Activated CD8-positive, alpha-beta memory T cell treated with anti-CD3 and anti-CD28 coated beads for 36 hours (primary cell): Measurements from ENCODE around the gene SPRY4. TPM values are rescaled to one million over a fixed set of nuclear protein-coding genes. Genes with fewer than 3 reads are reported as not detected.
"Not testable (repeated sequence)": the region's sequence is repeated elsewhere in the genome, so short reads cannot be mapped to it uniquely, and the experiment has no call there.

Experiments used
- CTCF ChIA-PET: fragments of 350-600 bp; sonication (Branson Sonifier 250); formaldehyde crosslinking; loops from one replicate; lab custom pipeline; 2021; ENCODE audit warnings: antibody characterized with exemption; lab: Charles Lee
- POLR2A ChIA-PET: fragments of 350-600 bp; sonication (Branson Sonifier 250); formaldehyde crosslinking; loops from one replicate; lab custom pipeline; 2021; ENCODE audit warnings: antibody characterized with exemption; lab: Charles Lee
- total RNA-seq, 2 experiments: library from RNA; stranded (reverse); gene quantifications; one replicate each; pipeline ENCODE4 v1.2.3, GENCODE V29; 2021

SPRY4 gene, protein sequence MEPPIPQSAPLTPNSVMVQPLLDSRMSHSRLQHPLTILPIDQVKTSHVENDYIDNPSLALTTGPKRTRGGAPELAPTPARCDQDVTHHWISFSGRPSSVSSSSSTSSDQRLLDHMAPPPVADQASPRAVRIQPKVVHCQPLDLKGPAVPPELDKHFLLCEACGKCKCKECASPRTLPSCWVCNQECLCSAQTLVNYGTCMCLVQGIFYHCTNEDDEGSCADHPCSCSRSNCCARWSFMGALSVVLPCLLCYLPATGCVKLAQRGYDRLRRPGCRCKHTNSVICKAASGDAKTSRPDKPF
- 1 to 10 TPM; 1.5 to 1.8 TPM for total RNA-seq

DNA sequence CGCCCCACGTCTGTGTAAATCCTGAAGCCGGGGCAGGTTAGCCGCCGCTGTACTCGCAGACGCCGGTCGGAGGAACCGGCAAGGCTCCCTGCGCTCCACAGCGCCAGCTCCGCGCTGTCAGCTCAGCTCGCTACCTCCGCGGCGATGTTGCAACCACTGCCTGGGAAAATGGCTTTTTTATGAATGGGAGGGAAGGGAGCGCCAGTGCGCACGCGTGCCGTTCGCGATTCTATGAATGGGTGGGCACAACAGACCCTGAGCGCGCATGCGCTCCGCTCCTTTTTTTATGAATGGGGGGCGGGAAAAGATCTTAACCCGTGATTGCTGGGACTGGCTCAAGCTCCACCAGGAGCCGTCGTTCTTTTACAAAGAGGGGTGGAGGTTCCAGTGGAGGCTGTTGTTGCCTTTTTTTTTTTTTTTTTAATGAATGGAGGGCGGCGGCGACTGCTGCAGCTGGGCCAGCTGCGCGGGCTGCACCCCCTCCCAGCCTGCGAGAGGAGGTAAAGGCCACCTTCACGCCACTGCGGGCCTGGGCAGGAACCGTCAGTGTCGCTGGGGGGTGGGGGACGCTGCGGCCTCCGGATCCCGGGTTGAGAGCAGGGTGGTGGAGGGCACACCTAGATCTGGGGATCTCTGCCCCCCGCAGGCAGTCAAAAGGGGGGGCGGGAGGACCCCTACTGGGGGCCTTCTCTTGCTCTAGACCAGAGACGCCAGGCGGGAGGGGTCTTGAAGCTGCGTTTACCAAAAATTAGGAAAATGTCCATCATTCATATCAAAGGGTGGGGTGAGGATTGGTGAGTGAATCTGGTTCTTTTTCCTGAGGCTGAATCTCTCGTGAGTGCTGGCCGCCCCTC is at the start of gene SPRY4:
Gene SPRY4 (minus strand): TSS at position 151 of the 854 bp plus-strand sequence. CDS start 9,913 bp downstream, outside the sequence.
- POLR2A ChIA-PET: interaction anchor here (0.6 to 3.5 kb wide), 3 partner anchors 32 to 630 kb away, joined by 3 to 11 read pairs (median 9); no protein-coding TSS in a partner anchor
- CTCF ChIA-PET: interaction anchor here (1.1 to 1.7 kb wide), 2 partner anchors 8 to 224 kb away, joined by 3 to 5 read pairs; no protein-coding TSS in a partner anchor

- POLR2A ChIA-PET: no interaction called here
- CTCF ChIA-PET: no interaction called here
Observed at GRCh38 chr5:142368529-142368928, 43.7 kb upstream of the SPRY4 start.

DNA sequence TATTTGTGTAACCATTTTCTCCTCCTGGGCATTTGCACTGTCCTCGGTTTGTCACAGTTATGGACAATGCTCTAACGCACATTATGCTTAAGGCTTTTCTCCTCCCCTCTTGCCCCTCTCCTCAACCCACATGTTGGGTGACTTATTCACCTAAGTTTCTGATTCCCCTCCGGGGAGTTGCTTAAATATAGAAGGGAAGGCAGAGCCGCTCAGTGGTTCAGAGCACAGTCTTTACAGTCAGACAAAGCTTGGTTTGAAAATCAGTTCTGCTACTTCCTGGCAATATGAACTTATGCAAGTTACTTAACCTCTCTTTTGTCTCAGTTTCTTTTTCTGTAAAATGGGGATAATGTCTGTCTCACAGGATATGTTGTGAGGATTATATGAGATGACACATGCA is 41.2 kb upstream of the SPRY4 start:
- CTCF ChIA-PET: no interaction called here
- POLR2A ChIA-PET: no interaction called here

- ChIA-PET CTCF (no interaction called here), POLR2A (no interaction called here)
Observed at GRCh38 chr5:142364251-142365145, 39.7 kb upstream of the SPRY4 start.

GRCh38 chr5:142363619-142363963 is 38.8 kb upstream of the SPRY4 start:
- POLR2A ChIA-PET: interaction anchor here (0.6 kb wide), 1 partner anchor 387 kb away, joined by 3 read pairs; no protein-coding TSS in a partner anchor
- CTCF ChIA-PET: interaction anchor here (0.6 kb wide), 1 partner anchor 129 kb away, joined by 3 read pairs; no protein-coding TSS in a partner anchor

DNA sequence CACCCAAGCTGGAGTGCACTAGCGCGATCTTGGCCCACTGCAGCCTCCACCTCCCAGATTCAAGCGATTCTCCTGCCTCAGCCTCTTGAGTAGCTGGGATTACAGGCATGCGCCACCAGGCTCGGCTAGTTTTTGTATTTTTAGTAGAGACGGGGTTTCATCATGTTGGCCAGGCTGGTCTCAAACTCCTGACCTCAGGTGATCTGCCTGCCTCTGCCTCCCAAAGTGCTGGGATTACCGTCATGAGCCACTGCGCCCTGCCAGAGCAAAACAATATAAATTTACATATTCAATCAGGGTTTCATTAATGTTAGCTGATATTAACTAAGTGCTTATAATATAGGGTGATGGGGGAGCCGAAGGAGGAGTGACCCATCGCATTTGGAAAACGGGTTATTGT is 37.4 kb upstream of the SPRY4 start:
- POLR2A ChIA-PET: not testable (repeated sequence)
- CTCF ChIA-PET: interaction anchor here (0.6 kb wide), 1 partner anchor 13 kb away, joined by 3 read pairs; no protein-coding TSS in a partner anchor

DNA sequence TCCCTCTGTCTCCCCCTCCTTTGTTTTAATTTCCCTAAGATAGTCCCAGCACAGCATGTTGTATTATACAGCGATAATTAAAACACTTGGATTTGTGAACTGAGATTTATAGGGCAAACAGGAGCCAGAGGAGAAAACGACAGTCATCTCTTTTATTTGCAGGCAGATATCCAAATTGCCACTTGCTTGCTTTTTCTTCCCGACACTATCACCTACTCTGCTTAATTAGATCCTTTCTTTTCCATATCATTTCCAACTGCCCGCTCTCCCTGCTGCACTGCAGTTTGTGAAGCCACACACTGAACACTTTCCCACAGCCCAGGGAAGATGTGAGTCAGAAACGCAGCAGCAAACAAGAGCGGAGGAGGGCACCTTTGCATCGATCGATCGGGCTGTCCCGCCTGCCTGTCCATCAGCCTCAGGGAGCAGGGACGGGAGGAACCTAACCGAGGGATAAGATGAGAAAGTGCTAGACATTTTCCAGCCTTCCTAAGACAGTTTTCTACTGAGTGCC is 35.8 kb upstream of the SPRY4 start:
- POLR2A ChIA-PET: no interaction called here
- CTCF ChIA-PET: no interaction called here

DNA sequence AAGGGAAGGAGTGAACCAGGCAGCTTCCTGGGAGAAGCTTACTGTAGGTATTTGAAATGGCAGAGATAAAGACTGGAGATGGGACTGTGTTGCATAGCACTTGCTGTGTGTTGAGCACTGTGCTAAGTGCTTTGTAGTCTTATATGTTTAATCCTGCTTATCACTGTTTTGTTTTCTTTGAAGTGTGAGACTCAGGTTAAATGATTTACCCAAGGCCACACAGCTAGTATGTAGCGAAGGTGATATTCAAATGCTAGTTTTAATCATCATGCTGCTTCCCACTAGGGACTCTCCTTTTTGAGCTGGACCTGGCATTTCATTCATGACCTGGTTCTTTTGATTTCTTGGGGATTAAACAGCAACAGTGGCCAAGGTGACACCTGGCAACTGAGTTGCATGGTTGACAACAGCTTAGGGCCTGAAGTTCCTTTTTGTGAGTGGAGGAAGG is 35.3 kb upstream of the SPRY4 start:
- POLR2A ChIA-PET: no interaction called here
- CTCF ChIA-PET: no interaction called here

GRCh38 chr5:142358648-142359047 is 33.8 kb upstream of the SPRY4 start:
- ChIA-PET POLR2A (interaction anchor here (2.6 kb wide), 1 partner anchor 33 kb away, joined by 11 read pairs; the partner anchor contains the start of gene SPRY4), CTCF (no interaction called here)

- POLR2A ChIA-PET: interaction anchor here (1.0 to 2.6 kb wide), 2 partner anchors 32 to 38 kb away, joined by 3 to 11 read pairs; partner anchors contain the start of gene SPRY4
Observed at GRCh38 chr5:142358121-142358520, 33.3 kb upstream of the SPRY4 start.

GRCh38 chr5:142357469-142358090 is 32.8 kb upstream of the SPRY4 start:
- CTCF ChIA-PET: no interaction called here
- POLR2A ChIA-PET: interaction anchor here (0.6 to 2.6 kb wide), 4 partner anchors 32 to 75 kb away, joined by 3 to 11 read pairs (median 4); partner anchors contain the start of gene SPRY4

More at GRCh38 chr5:142358121-142358520, 33.3 kb upstream of the SPRY4 start:
- CTCF ChIA-PET: no interaction called here

GRCh38 chr5:142356716-142357468 is 32.1 kb upstream of the SPRY4 start:
- ChIA-PET POLR2A (interaction anchor here (0.6 to 2.6 kb wide), 4 partner anchors 31 to 76 kb away, joined by 3 to 11 read pairs (median 4); partner anchors contain the start of gene SPRY4), CTCF (no interaction called here)

- POLR2A ChIA-PET: interaction anchor here (2.6 kb wide), 1 partner anchor 30 kb away, joined by 11 read pairs; the partner anchor contains the start of gene SPRY4
- CTCF ChIA-PET: no interaction called here
Observed at GRCh38 chr5:142356349-142356715, 31.5 kb upstream of the SPRY4 start.

GRCh38 chr5:142353071-142353472 is 28.3 kb upstream of the SPRY4 start:
- ChIA-PET POLR2A (no interaction called here), CTCF (no interaction called here)

DNA sequence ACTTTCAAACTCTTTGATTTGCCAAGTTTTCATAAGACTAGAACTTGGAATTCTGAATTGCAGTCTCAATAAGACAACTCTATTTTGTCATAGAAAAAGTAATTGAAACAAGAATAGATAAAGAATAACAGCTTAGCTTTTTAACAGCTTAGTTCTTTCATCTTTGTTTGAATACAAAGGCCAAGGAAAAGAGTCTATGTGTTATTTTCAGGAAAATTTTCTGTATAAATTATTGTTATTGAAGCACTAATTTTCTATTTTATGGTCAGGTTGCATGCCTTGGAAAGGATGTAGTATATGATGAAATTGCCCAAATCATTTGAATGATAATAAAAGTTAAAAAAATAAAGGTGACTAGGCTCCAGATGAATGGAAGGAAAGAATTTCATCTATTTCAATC is 25.2 kb upstream of the SPRY4 start:
- POLR2A ChIA-PET: no interaction called here

GRCh38 chr5:142346706-142347105 is 21.9 kb upstream of the SPRY4 start:
- CTCF ChIA-PET: no interaction called here
- POLR2A ChIA-PET: no interaction called here

More for the DNA sequence above, 25.2 kb upstream of the SPRY4 start:
- CTCF ChIA-PET: interaction anchor here (0.7 kb wide), 1 partner anchor 12 kb away, joined by 3 read pairs; no protein-coding TSS in a partner anchor

DNA sequence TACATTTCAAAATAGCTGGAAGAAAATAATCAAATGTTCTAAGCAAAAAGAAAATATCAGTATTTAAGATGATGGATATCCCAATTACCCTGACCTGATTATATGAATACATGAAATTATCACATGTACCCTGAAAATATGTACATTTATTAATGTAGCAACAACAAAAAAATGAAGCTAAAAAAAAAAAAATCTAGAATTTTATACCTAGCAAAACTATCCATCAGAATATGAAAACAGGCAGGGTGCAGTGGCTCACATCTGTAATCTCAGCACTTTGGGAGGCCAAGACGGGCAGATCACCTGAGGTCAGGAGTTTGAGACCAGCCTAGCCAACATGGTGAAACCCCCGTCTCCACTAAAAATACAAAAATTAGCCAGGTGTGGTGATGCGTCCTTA is 20.1 kb upstream of the SPRY4 start:
- POLR2A ChIA-PET, CTCF ChIA-PET: not testable (repeated sequence)
